K562 (cell line): ENCODE data around the gene ADAM23. TPM values are rescaled to one million over a fixed set of nuclear protein-coding genes. Genes with fewer than 3 reads are reported as not detected.

Experiments used
- ATAC-seq: fragments of 200-7000 bp; cut with Tn5 transposase; 3 replicates; pipeline ENCODE4 v1.9.1; 2020; ENCODE audit warnings: moderate library complexity
- BruUV-seq: library from RNA; stranded (reverse); fragments of 400-500 nt; replicated peaks from 2 replicates; lab custom pipeline; 2021; lab: Mats Ljungman, UMichigan
- CTCF ChIA-PET: fragments of 300-600 bp; formaldehyde crosslinking; extraction: SDS; loops from one replicate; lab custom pipeline; 2021; ENCODE audit warnings: low intra/inter-chr PET ratio; lab: Yijun Ruan, JAX
- POLR2A ChIA-PET: fragments of 300-600, 350-650 bp; sonication (Branson Sonifier 250); formaldehyde crosslinking; extraction: SDS; loops from one replicate; lab custom pipeline; 2021; ENCODE audit warnings: antibody characterized with exemption, inconsistent platforms; lab: Yijun Ruan, JAX
- DNase-seq, 4 experiments: peaks; one replicate each; pipeline versions ENCODE4 v3.0.0 to v3.0.0-alpha.2; 2011 to 2018; ENCODE audit warnings: low spot score in 3 of 4, mixed read lengths in 3 of 4; ENCODE audit errors: extremely low read depth in 1 of 4
- FAIRE-seq: peaks from 2 replicates; lab custom pipeline; 2011; peaks lifted over from hg19 to GRCh38; lab: Jason Lieb, UNC
- H2AFZ ChIP-seq: 2 replicates; pipeline ENCODE4 v1.6.0; 2011; ENCODE audit warnings: low read depth, low read length, control low read depth, inconsistent platforms
- H3K27ac ChIP-seq: fragments of 200-600 bp; 3 replicates; pipeline ENCODE4 v1.8.0; 2011; ENCODE audit warnings: low read depth, mild to moderate bottlenecking, control low read depth, inconsistent platforms, low read length, moderate library complexity, mixed read lengths; ENCODE audit errors: extremely low read depth
- H3K27me3 ChIP-seq, 2 experiments: fragments of 300-600 bp in 1 of 2; 2 replicates in 1 of 2; 3 replicates in 1 of 2; pipeline versions ENCODE4 v1.6.0 to v1.8.0; 2011; ENCODE audit warnings: inconsistent platforms in 2 of 2, low read length in 2 of 2, mild to moderate bottlenecking in 1 of 2, mixed read lengths in 1 of 2, moderate library complexity in 1 of 2; ENCODE audit not compliant: control insufficient read depth in 2 of 2, insufficient read depth in 2 of 2
- H3K36me3 ChIP-seq: fragments of 300-600 bp; 3 replicates; pipeline ENCODE4 v1.8.0; 2011; ENCODE audit warnings: mild to moderate bottlenecking, low read length, inconsistent platforms; ENCODE audit not compliant: control insufficient read depth, insufficient read depth
- H3K4me1 ChIP-seq, 2 experiments: fragments of 200-600 bp in 1 of 2; replicated peaks in 1 of 2; 2 replicates in 1 of 2; 3 replicates in 1 of 2; pipeline versions ENCODE4 v1.5.1 to v1.8.0; 2011; ENCODE audit warnings: inconsistent platforms in 2 of 2, low read length in 2 of 2, mild to moderate bottlenecking in 1 of 2, mixed read lengths in 1 of 2, moderate library complexity in 1 of 2; ENCODE audit not compliant: control insufficient read depth in 2 of 2, insufficient read depth in 2 of 2
- H3K4me2 ChIP-seq: 2 replicates; pipeline ENCODE4 v1.6.1; 2011; ENCODE audit warnings: low read length, control low read depth, inconsistent platforms, mixed read lengths; ENCODE audit not compliant: insufficient read depth
- H3K4me3 ChIP-seq: fragments of 200-600 bp; sonication (generic), shearing (Covaris generic); 2 replicates; pipeline ENCODE4 v1.5.1; 2016; ENCODE audit warnings: control low read depth, inconsistent platforms
- H3K79me2 ChIP-seq: fragments of 200-600 bp; 3 replicates; pipeline ENCODE4 v1.8.0; 2011; ENCODE audit warnings: low read length, inconsistent platforms; ENCODE audit not compliant: control insufficient read depth, insufficient read depth
- H3K9ac ChIP-seq, 2 experiments: 2 replicates each; pipeline versions ENCODE4 v1.6.0 to v1.6.1; 2011; ENCODE audit warnings: low read depth in 2 of 2, low read length in 2 of 2, control low read depth in 1 of 2, inconsistent platforms in 1 of 2, mild to moderate bottlenecking in 1 of 2, mixed read lengths in 1 of 2; ENCODE audit not compliant: insufficient read depth in 1 of 2
- H3K9me1 ChIP-seq: one replicate; pipeline ENCODE4 v1.6.0; 2011; ENCODE audit warnings: inconsistent platforms, mild to moderate bottlenecking, low read length, moderate library complexity; ENCODE audit not compliant: control insufficient read depth, insufficient read depth
- H3K9me3 ChIP-seq: replicated peaks from 2 replicates; pipeline ENCODE4 v1.5.1; 2011; ENCODE audit warnings: low read depth, low read length, inconsistent platforms; ENCODE audit not compliant: control insufficient read depth, insufficient read depth
- H4K20me1 ChIP-seq: replicated peaks from 2 replicates; pipeline ENCODE4 v1.6.1; 2011; ENCODE audit warnings: low read length, inconsistent platforms, mixed read lengths; ENCODE audit not compliant: control insufficient read depth, insufficient read depth
- ARID1B ChIP-seq: fragments of 450-650 bp; IDR thresholded peaks from 2 replicates; pipeline ENCODE4 v1.6.1; 2016; ENCODE audit warnings: antibody characterized with exemption, mild to moderate bottlenecking, inconsistent platforms
- ELF1 ChIP-seq: fragments of 200-800 bp; sonication (Bioruptor generic); IDR thresholded peaks from 2 replicates; pipeline ENCODE4 v1.6.1; 2016; ENCODE audit warnings: missing genetic modification characterization, missing compliant biosample characterization
- ESRRA ChIP-seq: fragments of 450-650 bp; IDR thresholded peaks from 2 replicates; pipeline ENCODE4 v1.6.1; 2014; ENCODE audit warnings: low read depth, mild to moderate bottlenecking, moderate library complexity, borderline replicate concordance
- MCM5 ChIP-seq: fragments of 450-650 bp; IDR thresholded peaks from 2 replicates; pipeline ENCODE4 v1.6.1; 2016; ENCODE audit warnings: low read depth
- NCOA6 ChIP-seq: fragments of 450-650 bp; IDR thresholded peaks from 2 replicates; pipeline ENCODE4 v1.6.1; 2017; ENCODE audit warnings: mild to moderate bottlenecking
- PPARD ChIP-seq: fragments of 250-450 bp; sonication (Bioruptor Pico); IDR thresholded peaks from 2 replicates; pipeline ENCODE4 v1.8.0; 2022; ENCODE audit warnings: inconsistent platforms, mild to moderate bottlenecking, moderate library complexity
- SRSF7 ChIP-seq: fragments of 200-400 bp; formaldehyde crosslinking; optimal IDR thresholded peaks from 2 replicates; pipeline ENCODE3; 2017; ENCODE audit warnings: mild to moderate bottlenecking, low read depth, low read length
- TRIM24 ChIP-seq, 2 experiments: fragments of 450-650 bp; IDR thresholded peaks; 2 replicates each; pipeline ENCODE4 v1.6.1; 2016
- ZBTB17 ChIP-seq: fragments of 450-650 bp; formaldehyde crosslinking; IDR thresholded peaks from 2 replicates; pipeline ENCODE4 v1.4.0; 2020; ENCODE audit warnings: mild to moderate bottlenecking
- ZNF143 ChIP-seq: sonication (generic); formaldehyde crosslinking; IDR thresholded peaks from 2 replicates; pipeline ENCODE4 v1.9.0; 2022; ENCODE audit warnings: mild to moderate bottlenecking, missing genetic modification reagents
- ZNF165 ChIP-seq: fragments of 250-450 bp; sonication (Bioruptor Pico); IDR thresholded peaks from 2 replicates; pipeline ENCODE4 v1.4.0; 2020; ENCODE audit warnings: borderline replicate concordance
- ZNF436 ChIP-seq: fragments of 250-450, 450-650 bp; sonication (Bioruptor Pico); formaldehyde crosslinking; IDR thresholded peaks from 2 replicates; pipeline ENCODE4 v1.7.0; 2020; ENCODE audit warnings: mild to moderate bottlenecking
- ZNF445 ChIP-seq: fragments of 250-450 bp; sonication (Bioruptor Pico); IDR thresholded peaks from 2 replicates; pipeline ENCODE4 v1.4.0; 2020; ENCODE audit warnings: low read depth, mild to moderate bottlenecking, moderate library complexity
- ZNF507 ChIP-seq: conservative IDR thresholded peaks from 2 replicates; pipeline ENCODE4 v1.6.1; 2017; ENCODE audit warnings: missing genetic modification characterization, missing compliant biosample characterization
- whole genome bisulfite sequencing: fragments of 100-300 bp; shearing (Covaris generic); methylation state at CpG from one replicate; pipeline ENCODE4 v1.1.6; 2016; ENCODE audit warnings: low coverage, mixed read lengths; ENCODE audit not compliant: insufficient coverage; ENCODE audit errors: missing lambda C conversion rate; 5-methylcytosine and 5-hydroxymethylcytosine counted together
- in situ Hi-C: fragments of 300-500 bp; cut with MboI; formaldehyde crosslinking; loops from 4 replicates; pipeline ENCODE4 v1.15.0; 2018; ENCODE audit warnings: inconsistent platforms, mixed read lengths
- intact Hi-C: fragments of 100-400 bp; cut with micrococcal nuclease; formaldehyde crosslinking; loops from 2 replicates; pipeline ENCODE4 v1.14.2; 2022
- polyA plus RNA-seq, 8 experiments: library from polyadenylated mRNA; depleted of rRNA in 4 of 8; stranded (reverse) in 5 of 8; unstranded in 3 of 8; fragments of >200 nt; fragmentation: Nextera tagmentation in 2 of 8; fragmentation: Illumina TruSeq in 1 of 8; extraction: Ambion mirVana in 2 of 8; extraction: Trizol in 1 of 8; gene quantifications; 2 replicates each; pipeline versions ENCODE4 v1.2.1 to v1.2.3, GENCODE V29; 2011 to 2014; ENCODE audit warnings: inconsistent platforms in 1 of 8, missing spikeins in 1 of 8
- total RNA-seq, 7 experiments: library from RNA; depleted of rRNA in 6 of 7; stranded (reverse); fragments of >200 nt in 6 of 7; fragmentation: Illumina TruSeq in 2 of 7; extraction: Trizol in 2 of 7; gene quantifications; 2 replicates each; pipeline versions ENCODE4 v1.2.1 to v1.2.3, GENCODE V29; 2011 to 2021; ENCODE audit warnings: low replicate concordance in 1 of 7
- TF ChIP-seq, protein P1 (sequence below): fragments of 450-650 bp; IDR thresholded peaks from 2 replicates; pipeline ENCODE4 v1.6.1; 2018; ENCODE audit warnings: mild to moderate bottlenecking, low read depth; ENCODE audit not compliant: partially characterized antibody
- TF ChIP-seq, protein P2 (sequence below): fragments of 450-650 bp; IDR thresholded peaks from 2 replicates; pipeline ENCODE4 v1.7.1; 2018; ENCODE audit warnings: mild to moderate bottlenecking, low read depth; ENCODE audit not compliant: partially characterized antibody
- TF ChIP-seq, protein P3 (sequence below): IDR thresholded peaks from 2 replicates; pipeline ENCODE4 v1.6.1; 2014; ENCODE audit warnings: antibody characterized with exemption
- TF ChIP-seq, protein P4 (sequence below): IDR thresholded peaks from 3 replicates; pipeline ENCODE4 v1.6.1; 2011; ENCODE audit warnings: borderline replicate concordance, mild to moderate bottlenecking; ENCODE audit not compliant: insufficient read length, insufficient read depth

ADAM23 gene
- total and polyA plus RNA-seq, 9 of the 15 experiments (the other 6 are each of a cell fraction or from before 2014, with no cell fraction given): 0.02 TPM; not detected in 8

DNA sequence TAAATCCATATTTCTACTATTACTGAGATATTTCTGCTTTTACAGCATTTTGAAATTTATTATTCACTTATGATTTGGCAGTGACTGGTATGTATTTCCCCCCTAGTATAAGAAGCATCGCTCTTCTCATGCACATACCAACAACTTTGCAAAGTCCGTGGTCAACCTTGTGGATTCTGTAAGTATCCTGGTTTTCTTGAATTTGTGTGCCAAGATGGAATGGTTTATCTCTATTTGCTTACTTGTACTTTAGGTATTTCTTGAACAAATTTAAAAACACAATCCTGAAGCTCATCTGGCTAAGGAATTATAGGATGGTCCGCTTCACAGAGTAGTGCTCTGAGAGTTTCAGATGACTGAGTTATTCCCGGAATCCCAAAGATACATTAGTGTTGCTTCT lies 114.0 kb downstream of the ADAM23 start:
- no peak for ATAC-seq
- DNase-seq: no peak
- WGBS: 2% methylated on average over 4 of the region's 4 CpGs
- POLR2A ChIA-PET: interaction anchor here (0.5 to 0.6 kb wide), 2 partner anchors 58 to 282 kb away, joined by 3 to 4 read pairs; no protein-coding TSS in a partner anchor
- H3K27ac ChIP-seq: no peak overlapping the region
- H3K27me3 ChIP-seq: no peaks in the 10 kb centered on the region
- no peaks in the 10 kb centered on the region for H3K4me1 ChIP-seq
- H3K4me2 ChIP-seq: no peak overlapping the region
- no peaks in the 10 kb centered on the region for H3K79me2 ChIP-seq
- H2AFZ ChIP-seq: no peak overlapping the region
- H3K36me3 ChIP-seq: no peaks in the 10 kb centered on the region
- intact Hi-C loops (loop anchor here (5.0 to 10.0 kb wide), 2 partner anchors 165 to 917 kb away; no protein-coding TSS in a partner anchor), in situ Hi-C loops (loop anchor here (25.0 kb wide), 1 partner anchor 905 kb away; no protein-coding TSS in a partner anchor)
- H4K20me1 ChIP-seq: no peaks in the 10 kb centered on the region
- H3K9me3 ChIP-seq: no peaks in the 10 kb centered on the region
- H3K4me3 ChIP-seq: no peak overlapping the region
- FAIRE-seq: no peak
- no peaks in the 10 kb centered on the region for H3K9me1 ChIP-seq
- no TSS peak for BruUV-seq
- H3K9ac ChIP-seq: no peak overlapping the region
- CTCF ChIA-PET: no interaction called here
- TF ChIP-seq, protein P1, sequence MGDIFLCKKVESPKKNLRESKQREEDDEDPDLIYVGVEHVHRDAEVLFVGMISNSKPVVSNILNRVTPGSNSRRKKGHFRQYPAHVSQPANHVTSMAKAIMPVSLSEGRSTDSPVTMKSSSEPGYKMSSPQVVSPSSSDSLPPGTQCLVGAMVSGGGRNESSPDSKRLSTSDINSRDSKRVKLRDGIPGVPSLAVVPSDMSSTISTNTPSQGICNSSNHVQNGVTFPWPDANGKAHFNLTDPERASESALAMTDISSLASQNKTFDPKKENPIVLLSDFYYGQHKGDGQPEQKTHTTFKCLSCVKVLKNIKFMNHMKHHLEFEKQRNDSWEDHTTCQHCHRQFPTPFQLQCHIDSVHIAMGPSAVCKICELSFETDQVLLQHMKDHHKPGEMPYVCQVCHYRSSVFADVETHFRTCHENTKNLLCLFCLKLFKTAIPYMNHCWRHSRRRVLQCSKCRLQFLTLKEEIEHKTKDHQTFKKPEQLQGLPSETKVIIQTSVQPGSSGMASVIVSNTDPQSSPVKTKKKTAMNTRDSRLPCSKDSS: no peak
- TF ChIP-seq ZNF436 (CRISPR knock-in tag): no peak
- TF ChIP-seq, protein P2, sequence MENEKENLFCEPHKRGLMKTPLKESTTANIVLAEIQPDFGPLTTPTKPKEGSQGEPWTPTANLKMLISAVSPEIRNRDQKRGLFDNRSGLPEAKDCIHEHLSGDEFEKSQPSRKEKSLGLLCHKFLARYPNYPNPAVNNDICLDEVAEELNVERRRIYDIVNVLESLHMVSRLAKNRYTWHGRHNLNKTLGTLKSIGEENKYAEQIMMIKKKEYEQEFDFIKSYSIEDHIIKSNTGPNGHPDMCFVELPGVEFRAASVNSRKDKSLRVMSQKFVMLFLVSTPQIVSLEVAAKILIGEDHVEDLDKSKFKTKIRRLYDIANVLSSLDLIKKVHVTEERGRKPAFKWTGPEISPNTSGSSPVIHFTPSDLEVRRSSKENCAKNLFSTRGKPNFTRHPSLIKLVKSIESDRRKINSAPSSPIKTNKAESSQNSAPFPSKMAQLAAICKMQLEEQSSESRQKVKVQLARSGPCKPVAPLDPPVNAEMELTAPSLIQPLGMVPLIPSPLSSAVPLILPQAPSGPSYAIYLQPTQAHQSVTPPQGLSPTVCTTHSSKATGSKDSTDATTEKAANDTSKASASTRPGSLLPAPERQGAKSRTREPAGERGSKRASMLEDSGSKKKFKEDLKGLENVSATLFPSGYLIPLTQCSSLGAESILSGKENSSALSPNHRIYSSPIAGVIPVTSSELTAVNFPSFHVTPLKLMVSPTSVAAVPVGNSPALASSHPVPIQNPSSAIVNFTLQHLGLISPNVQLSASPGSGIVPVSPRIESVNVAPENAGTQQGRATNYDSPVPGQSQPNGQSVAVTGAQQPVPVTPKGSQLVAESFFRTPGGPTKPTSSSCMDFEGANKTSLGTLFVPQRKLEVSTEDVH: no peak
- no peak for TF ChIP-seq SRSF7
- TF ChIP-seq, protein P3, sequence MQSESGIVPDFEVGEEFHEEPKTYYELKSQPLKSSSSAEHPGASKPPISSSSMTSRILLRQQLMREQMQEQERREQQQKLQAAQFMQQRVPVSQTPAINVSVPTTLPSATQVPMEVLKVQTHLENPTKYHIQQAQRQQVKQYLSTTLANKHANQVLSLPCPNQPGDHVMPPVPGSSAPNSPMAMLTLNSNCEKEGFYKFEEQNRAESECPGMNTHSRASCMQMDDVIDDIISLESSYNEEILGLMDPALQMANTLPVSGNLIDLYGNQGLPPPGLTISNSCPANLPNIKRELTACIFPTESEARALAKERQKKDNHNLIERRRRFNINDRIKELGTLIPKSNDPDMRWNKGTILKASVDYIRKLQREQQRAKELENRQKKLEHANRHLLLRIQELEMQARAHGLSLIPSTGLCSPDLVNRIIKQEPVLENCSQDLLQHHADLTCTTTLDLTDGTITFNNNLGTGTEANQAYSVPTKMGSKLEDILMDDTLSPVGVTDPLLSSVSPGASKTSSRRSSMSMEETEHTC: no peak
- no peak for TF ChIP-seq ZNF507 (tag)
- no peak for TF ChIP-seq ELF1 (tag)
- no peak for TF ChIP-seq ARID1B
- no peak for TF ChIP-seq ESRRA
- TF ChIP-seq ZNF445 (CRISPR knock-in tag): no peak
- TF ChIP-seq, protein P4, sequence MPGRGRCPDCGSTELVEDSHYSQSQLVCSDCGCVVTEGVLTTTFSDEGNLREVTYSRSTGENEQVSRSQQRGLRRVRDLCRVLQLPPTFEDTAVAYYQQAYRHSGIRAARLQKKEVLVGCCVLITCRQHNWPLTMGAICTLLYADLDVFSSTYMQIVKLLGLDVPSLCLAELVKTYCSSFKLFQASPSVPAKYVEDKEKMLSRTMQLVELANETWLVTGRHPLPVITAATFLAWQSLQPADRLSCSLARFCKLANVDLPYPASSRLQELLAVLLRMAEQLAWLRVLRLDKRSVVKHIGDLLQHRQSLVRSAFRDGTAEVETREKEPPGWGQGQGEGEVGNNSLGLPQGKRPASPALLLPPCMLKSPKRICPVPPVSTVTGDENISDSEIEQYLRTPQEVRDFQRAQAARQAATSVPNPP: no peak
- no peak for TF ChIP-seq ZBTB17
- no peak for TF ChIP-seq ZNF165 (CRISPR knock-in tag)
- no peak for TF ChIP-seq MCM5
- no peak for TF ChIP-seq ZNF143
- TF ChIP-seq TRIM24 (IDR thresholded peaks at IDR 0.05): no peak
- no peak for TF ChIP-seq PPARD
- no peak for TF ChIP-seq NCOA6
